CD4-positive, alpha-beta T cell (primary cell): Measurements from ENCODE around the gene SYNJ1. TPM values are rescaled to one million over a fixed set of nuclear protein-coding genes. Genes with fewer than 3 reads are reported as not detected.

Source experiments
- ATAC-seq: fragments of 200-7000 bp; cut with Tn5 transposase; one replicate; pipeline ENCODE4 v1.10.0; 2022; ENCODE audit warnings: mild to moderate bottlenecking; ENCODE audit not compliant: poor library complexity
- CTCF ChIA-PET: fragments of 350-600 bp; sonication (Branson Sonifier 250); formaldehyde crosslinking; loops from one replicate; lab custom pipeline; 2021; ENCODE audit warnings: antibody characterized with exemption, inconsistent platforms; lab: Charles Lee
- POLR2A ChIA-PET: fragments of 350-600 bp; sonication (Branson Sonifier 250); formaldehyde crosslinking; loops from one replicate; lab custom pipeline; 2021; ENCODE audit warnings: antibody characterized with exemption, inconsistent platforms; lab: Charles Lee
- DNase-seq, 14 experiments: peaks; one replicate each; pipeline ENCODE4 v3.0.0-alpha.2; 2013 to 2020; ENCODE audit warnings: mixed read lengths in 2 of 14
- H3K27ac ChIP-seq, 2 donors: one replicate each; pipeline versions ENCODE4 v1.5.1 to v1.7.0; 2013; ENCODE audit warnings: low read length in 2 of 2, low read depth in 1 of 2, mild to moderate bottlenecking in 1 of 2
- H3K27me3 ChIP-seq, 2 experiments: 1 replicate in 1 of 2; 2 replicates in 1 of 2; pipeline versions ENCODE4 v1.6.1 to v1.7.0; 2013; ENCODE audit warnings: low read length in 2 of 2, control low read depth in 1 of 2, mild to moderate bottlenecking in 1 of 2, moderate library complexity in 1 of 2; ENCODE audit not compliant: insufficient read depth in 2 of 2, control insufficient read depth in 1 of 2
- H3K36me3 ChIP-seq: one replicate; pipeline ENCODE4 v1.6.1; 2013; ENCODE audit warnings: low read length, control low read depth; ENCODE audit not compliant: insufficient read depth
- H3K4me1 ChIP-seq: one replicate; pipeline ENCODE4 v1.6.1; 2013; ENCODE audit warnings: low read length, control low read depth; ENCODE audit not compliant: insufficient read depth
- H3K4me3 ChIP-seq: one replicate; pipeline ENCODE4 v1.5.1; 2013; ENCODE audit warnings: mild to moderate bottlenecking, low read length, moderate library complexity
- H3K9me3 ChIP-seq, 2 experiments: 1 replicate in 1 of 2; 2 replicates in 1 of 2; pipeline versions ENCODE4 v1.6.1 to v1.7.0; 2013; ENCODE audit warnings: low read length in 2 of 2, mild to moderate bottlenecking in 2 of 2, control low read depth in 1 of 2, moderate library complexity in 1 of 2; ENCODE audit not compliant: control insufficient read depth in 1 of 2, insufficient read depth in 1 of 2
- H3K27ac Mint-ChIP-seq: one replicate; pipeline ENCODE4 v1.8.0; 2020; ENCODE audit warnings: mixed read lengths
- H3K27me3 Mint-ChIP-seq: one replicate; pipeline ENCODE4 v1.8.0; 2021; ENCODE audit warnings: mixed read lengths
- H3K36me3 Mint-ChIP-seq: one replicate; pipeline ENCODE4 v1.8.0; 2021; ENCODE audit warnings: low read depth, mixed read lengths
- H3K4me1 Mint-ChIP-seq: one replicate; pipeline ENCODE4 v1.8.0; 2021; ENCODE audit warnings: low read depth, mixed read lengths
- H3K4me3 Mint-ChIP-seq: one replicate; pipeline ENCODE4 v1.8.0; 2020; ENCODE audit warnings: mild to moderate bottlenecking, mixed read lengths
- H3K9me3 Mint-ChIP-seq: one replicate; pipeline ENCODE4 v1.8.0; 2020; ENCODE audit warnings: mixed read lengths
- intact Hi-C, 2 experiments: fragments of 100-400 bp; cut with DNase I in 1 of 2; cut with micrococcal nuclease in 1 of 2; formaldehyde crosslinking; loops; one replicate each; pipeline versions ENCODE4 v1.15.1 to v1.9.0; 2023 to 2025; cut with DNase I, micrococcal nuclease
- total RNA-seq, 174 experiments: library from RNA in 2 of 174; stranded (reverse) in 2 of 174; gene quantifications; one replicate each; pipeline ENCODE4 v1.2.3 and lab custom pipeline; 2021 to 2026
- TF ChIP-seq, protein P1 (sequence below): fragments of 200-600 bp; IDR thresholded peaks from one replicate; pipeline ENCODE4 v1.8.0; 2022; ENCODE audit warnings: antibody characterized with exemption, mild to moderate bottlenecking

The SYNJ1 gene
- total RNA-seq, 2 experiments from 2014 or later, result 14.3 to 15.6 TPM

DNA sequence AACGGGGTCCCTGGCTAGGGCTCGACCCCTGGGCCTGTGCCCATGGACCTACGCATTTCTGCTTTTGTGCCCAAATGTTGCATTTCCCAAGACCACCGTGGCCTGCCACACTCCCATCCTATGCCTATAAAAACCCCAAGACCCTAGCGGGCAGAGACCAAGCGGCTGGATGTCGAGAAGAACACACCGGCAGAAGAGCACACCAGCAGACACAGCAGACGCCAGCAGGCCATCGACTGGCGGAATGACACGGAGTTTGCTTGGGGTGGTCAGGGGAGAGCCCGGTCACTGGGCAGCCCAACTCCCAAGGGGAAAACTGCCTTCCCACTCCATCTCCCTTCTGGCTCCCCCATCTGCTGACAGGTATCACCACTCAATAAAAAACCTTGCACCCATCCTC, 146.9 kb downstream of the SYNJ1 start:
- intact Hi-C loops, result no loop called here
- peaks cover 0 to 5% of the 10 kb centered on the region in 2 experiments for H3K9me3 ChIP-seq
- peaks cover 2% of the 10 kb centered on the region for H3K4me1 ChIP-seq
- ATAC-seq, result no peak
- CTCF ChIA-PET, result no interaction called here
- Mint-ChIP-seq H3K4me3 (no peak overlapping the region), H3K27ac (no peak overlapping the region), H3K36me3 (no peaks in the 10 kb centered on the region), H3K9me3 (no peaks in the 10 kb centered on the region), H3K27me3 (no peaks in the 10 kb centered on the region), H3K4me1 (no peaks in the 10 kb centered on the region)
- H3K27me3 ChIP-seq, result no peaks in the 10 kb centered on the region
- TF ChIP-seq, protein P1, sequence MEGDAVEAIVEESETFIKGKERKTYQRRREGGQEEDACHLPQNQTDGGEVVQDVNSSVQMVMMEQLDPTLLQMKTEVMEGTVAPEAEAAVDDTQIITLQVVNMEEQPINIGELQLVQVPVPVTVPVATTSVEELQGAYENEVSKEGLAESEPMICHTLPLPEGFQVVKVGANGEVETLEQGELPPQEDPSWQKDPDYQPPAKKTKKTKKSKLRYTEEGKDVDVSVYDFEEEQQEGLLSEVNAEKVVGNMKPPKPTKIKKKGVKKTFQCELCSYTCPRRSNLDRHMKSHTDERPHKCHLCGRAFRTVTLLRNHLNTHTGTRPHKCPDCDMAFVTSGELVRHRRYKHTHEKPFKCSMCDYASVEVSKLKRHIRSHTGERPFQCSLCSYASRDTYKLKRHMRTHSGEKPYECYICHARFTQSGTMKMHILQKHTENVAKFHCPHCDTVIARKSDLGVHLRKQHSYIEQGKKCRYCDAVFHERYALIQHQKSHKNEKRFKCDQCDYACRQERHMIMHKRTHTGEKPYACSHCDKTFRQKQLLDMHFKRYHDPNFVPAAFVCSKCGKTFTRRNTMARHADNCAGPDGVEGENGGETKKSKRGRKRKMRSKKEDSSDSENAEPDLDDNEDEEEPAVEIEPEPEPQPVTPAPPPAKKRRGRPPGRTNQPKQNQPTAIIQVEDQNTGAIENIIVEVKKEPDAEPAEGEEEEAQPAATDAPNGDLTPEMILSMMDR, result no peak
- no peaks in the 10 kb centered on the region for H3K36me3 ChIP-seq
- DNase-seq, result no peak
- no peak overlapping the region for H3K4me3 ChIP-seq
- POLR2A ChIA-PET, result no interaction called here
- no peak overlapping the region for H3K27ac ChIP-seq

Other genes starting within 250 kb of the SYNJ1 start
- gene TCP10L, start 142.5 kb downstream of the SYNJ1 start, total RNA-seq, result under 1 TPM; 0.34 to 0.41 TPM
- gene CFAP298, start 115.6 kb downstream of the SYNJ1 start, total RNA-seq, result 1 to 10 TPM; 7.6 to 9.4 TPM
- 10 to 100 TPM; 48.7 to 51.5 TPM for gene PAXBP1, start 43.7 kb upstream of the SYNJ1 start, total RNA-seq